NCI-H446 (cell line): Measurements from ENCODE around the gene AOPEP.

ENCODE experiments used
- DNase-seq, 2 experiments: peaks; one replicate each; lab custom pipeline; 2025; lab: John Stamatoyannopoulos, UW

The AOPEP gene

DNA sequence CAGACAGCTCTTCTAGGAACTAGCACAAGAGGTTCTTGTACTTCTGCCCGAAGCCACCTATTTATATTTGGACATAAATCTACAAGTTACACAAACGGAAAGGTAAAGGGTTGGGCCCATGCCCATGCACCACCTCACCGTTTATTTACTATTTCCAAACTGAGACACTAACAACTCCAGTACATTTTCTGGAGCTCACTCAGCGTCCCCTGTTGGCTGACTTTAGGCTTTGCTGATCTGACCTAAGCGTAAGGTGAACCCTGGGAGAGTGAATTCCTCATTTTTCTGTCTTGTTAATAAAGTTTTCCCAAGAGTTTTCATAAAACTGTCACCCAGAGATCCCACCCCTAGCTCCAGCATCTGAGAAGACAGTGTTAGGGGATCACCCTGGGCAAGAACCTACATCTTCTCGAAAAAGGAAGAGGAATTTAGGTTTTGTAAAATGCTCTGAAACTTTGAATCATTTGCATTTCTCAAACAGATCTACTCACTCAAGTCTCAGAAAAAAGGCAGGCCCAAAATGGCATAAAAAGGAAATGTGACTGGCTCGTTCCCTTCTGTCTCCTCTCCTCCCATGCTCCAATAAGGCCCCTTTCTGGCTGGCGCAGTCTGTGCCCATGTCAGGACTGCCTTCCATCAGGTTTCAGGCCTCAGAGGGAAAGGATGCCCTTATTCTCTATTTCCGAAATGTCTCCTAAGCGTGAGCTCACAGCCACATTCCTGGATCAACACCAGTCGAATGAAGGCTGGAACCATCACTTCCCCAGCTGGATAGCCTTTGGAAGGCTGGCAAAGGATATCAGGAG, 389.7 kb downstream of the AOPEP start:
- DNase-seq: no peak

DNA sequence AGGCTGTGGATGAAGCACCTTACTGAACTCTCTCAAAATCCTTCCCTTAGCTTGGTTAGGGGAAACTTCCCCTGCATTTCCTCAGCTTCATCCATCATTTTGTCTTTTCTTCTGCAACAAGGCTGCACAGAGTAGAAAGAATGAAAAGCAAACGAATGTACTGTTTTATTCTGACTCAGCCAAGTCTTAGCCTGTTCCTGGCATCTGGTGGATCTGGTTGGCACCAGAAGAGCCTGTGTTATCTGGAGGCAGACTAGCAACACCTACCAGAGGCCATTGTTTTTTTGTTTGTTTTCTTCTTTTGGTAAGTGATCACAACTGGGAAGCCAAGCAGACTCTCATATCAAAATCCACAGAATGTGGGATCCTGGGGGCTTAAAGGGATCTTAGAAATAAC, 390.3 kb downstream of the AOPEP start:
- no peak for DNase-seq

DNA sequence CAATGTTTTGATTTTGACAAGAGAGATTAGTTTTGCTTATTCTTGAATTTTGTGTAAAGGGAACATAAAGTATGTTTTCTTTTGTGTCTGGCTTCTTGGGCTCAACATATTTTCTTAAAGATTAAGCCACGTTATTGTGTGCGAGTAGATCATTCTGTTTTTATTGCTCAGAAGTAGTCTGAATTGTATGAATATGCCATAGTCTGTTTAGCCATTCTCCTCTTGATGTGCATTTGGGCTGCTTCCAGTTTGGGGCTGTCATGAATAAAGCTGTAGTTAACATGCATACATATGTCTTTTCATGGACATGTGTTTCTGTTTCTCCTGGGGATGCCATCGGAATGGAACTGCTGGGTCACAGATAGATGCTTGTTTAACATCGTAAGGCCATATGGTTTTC, 392.1 kb downstream of the AOPEP start:
- DNase-seq: no peak

DNA sequence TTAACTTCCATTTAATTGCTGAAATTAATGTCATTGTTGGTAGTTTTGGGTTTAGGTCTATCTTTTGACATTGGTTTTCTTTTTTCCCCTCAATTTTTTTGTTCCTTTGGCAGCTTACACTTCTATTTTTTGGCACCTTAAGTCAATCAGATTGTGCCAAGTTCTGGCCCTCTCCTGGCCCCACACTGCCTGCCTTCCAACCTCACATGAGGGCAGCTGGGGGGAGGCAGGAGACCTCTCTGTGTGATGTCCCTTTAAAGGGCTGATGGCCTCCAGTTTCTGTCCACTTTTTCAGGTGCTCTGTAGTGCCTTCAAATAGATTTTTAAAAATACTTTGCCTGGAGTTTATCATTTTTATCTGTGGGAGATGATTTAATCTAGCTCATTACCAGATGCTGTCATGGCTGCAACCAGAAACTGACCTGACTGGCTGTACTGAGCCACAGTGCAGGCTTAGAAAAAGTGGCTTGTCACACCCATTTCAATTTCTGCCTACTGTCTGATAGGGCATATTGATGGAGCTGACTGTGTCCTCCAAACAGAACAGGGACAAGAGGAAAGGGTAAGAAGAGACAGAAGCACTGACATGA, 394.4 kb downstream of the AOPEP start:
- peak in 1 of 2 experiments; percentile 6 for DNase-seq

DNA sequence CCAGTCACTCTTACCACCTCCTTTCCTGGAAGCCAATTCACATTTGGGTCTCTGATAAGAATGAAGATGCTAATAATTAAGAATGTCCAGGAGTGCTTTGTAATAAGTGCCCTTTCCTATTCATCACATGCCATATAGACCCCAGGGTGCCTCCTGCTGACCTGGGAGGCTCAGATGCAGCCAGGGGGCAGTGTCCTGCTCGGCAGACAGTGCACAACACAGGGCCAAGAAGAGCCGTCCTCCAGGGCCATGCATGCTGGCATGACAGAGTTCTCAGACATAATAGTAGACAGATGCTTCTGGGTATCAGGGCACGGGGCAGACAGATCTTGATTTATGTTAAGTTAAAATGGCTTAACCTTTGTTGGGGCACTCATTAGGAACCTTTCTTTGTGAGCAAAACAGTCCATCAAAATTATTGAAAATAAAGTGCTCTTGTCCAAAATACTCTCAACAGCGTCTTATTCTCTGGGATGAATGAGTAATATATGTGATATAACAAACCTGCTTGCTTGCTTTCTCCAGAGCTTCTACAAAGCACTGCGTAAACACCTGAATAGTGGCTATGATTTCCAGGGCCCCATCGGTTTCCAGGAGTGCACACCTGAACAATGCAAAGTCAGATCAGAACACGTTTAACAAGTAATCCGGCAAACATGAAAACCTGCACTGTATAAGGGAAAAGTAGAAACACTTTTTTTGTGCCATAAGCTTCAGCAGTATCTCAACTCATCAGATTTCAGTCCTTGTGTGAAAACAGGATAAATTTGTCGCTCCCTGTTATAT, 398.3 kb downstream of the AOPEP start:
- no peak for DNase-seq

DNA sequence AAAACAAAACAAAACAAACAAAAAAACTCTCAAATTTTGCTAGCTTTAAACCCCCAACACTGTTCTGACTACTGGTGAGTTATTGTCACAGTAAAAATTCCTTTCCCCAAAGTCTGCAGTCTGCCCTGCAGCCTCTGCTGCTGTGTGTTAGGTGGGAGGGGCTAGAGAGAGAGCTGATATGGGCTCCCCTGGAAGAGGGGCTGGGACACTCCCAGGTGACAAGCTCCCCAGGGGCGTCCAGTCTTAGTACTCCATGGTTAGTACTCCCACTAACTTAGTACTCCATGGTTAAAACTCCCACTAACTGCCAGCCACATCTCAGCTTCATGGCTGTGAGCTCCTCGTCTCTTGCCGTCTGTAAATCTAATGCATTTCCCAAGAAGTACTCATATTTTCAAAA, 399.2 kb downstream of the AOPEP start:
- no peak for DNase-seq

DNA sequence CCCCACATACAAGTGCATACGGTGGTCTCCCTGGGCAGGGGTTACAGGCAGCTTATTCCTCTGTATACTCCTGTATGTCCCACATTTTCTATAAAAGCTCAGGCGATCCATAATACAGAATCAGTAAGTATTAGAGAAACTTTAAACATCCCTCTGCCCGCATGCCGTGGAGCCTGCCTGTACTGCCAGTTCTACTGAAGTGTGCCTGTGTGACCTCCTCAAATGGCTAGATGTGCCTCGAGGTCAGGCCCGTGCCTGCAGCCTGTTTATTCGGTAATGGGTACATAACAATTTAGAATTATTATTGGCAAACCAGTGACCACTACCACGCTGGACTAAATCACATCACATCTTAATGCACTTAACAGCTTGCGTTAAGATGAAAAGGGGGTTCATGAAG, 400.2 kb downstream of the AOPEP start:
- no peak for DNase-seq

DNA sequence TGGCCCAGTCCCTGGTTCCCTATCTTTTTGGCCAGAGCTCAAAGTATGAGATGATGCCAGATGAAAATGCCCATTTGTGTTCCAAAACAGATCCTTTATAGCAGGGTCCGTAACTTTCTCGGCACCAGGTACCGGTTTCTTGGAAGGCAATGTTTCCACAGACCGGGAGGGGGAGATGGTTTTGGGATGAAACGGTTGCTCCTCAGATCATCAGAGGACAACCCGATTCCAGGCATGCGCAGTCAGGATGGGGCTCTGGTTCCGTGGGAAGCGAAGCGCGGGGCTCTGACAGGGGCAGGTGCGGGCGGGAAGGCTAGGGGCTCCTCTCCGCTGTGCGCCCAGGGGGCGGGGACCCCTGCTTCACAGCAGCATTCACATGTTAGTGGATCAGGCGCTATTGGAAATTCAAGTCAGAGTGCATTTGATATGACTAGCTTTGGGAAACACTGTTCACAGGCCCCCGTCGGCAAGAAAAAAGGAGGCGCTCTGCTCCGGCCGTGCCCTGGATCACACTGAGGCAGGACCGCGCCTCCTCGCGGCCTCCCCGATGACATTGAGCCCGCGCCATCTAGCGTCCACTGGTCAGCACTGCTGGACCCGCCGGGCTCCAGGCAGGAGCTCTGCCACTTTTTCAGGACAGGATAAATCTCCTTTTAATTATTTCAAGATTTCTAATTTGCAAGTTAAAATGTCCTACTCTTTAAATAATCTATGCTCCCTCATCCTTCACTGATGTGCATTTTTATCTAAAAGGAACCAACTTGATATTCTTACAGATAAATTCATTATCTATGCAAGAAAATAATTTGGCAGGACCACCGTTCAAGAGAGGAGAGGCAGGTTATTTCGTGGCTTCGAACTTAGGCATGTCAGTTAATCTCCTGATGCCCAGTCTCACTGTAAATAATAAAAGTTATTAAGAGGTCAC, 401.0 kb downstream of the AOPEP start:
- DNase-seq: no peak

DNA sequence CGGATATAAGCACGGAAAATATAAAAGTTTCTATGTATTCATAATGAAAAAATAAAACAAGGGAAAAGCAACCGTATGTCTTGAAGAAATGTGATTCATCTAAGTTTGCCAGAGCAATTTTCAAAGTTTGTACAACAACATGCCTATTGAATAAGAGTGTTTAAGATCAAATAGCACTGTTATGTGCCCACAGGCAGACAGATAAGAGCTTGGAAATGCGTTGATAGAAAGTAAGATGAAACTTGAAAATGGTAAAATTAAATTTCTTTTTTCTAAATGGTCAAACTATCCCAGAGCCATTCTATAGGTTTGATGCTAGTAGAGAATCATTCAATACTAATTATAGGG, 401.7 kb downstream of the AOPEP start:
- no peak for DNase-seq

DNA sequence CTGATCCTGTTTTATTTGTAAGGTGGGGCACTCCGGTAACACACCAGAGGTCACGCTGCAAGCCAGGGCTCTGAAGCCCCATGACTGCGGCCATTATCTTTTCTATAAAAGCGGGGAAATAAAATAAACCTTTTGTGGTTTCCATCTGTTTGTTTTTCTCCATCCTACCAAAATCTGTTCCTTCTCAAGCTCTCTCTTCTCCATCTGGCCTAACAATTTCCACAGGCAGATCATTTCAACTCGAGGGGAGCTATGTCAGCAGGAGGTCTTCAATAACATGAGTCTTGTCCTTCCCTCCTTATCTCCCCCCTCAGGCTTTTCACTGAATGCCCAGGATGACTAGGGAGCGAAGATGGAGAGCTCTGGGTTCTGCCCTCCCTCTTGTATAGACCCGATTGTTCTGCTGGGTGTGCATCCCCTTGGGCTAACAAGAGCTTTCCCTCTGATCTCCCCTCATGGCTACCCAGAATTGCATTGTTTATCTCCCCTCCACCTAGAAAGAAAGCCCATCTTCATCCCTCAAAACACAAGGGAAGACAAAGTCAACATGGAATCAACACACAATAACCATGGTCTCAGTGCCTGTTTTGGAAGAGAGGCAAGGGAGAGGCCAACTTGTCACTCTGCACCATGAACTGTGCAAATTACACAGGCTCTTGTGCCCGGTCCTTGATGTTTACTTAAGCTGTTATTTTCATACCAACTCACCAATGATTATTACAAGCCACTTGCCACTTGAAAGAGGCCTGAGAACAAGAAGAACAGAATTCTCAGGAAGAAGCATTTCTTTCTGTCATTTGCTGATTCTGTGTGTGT, 403.2 kb downstream of the AOPEP start:
- DNase-seq: peak in 1 of 2 experiments; percentile 1

DNA sequence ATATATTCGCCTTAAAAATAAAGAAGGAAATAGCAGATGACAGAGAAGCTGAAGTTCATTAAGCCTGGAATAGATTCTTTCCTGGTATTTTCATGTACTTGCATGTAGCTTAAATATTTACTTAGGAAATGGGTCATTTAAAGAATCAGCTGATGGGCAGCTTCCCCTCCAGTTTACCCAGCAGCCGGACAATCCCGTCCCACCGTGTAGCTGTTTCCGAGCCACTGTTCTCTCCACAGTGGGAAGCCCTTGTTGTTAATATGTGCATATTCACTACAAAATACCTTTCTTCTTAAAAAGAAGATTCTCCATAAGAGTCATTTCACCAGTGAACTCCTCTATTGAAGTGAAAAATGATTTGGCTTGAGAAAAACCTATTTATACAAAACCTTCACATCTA, 404.0 kb downstream of the AOPEP start:
- DNase-seq: no peak

DNA sequence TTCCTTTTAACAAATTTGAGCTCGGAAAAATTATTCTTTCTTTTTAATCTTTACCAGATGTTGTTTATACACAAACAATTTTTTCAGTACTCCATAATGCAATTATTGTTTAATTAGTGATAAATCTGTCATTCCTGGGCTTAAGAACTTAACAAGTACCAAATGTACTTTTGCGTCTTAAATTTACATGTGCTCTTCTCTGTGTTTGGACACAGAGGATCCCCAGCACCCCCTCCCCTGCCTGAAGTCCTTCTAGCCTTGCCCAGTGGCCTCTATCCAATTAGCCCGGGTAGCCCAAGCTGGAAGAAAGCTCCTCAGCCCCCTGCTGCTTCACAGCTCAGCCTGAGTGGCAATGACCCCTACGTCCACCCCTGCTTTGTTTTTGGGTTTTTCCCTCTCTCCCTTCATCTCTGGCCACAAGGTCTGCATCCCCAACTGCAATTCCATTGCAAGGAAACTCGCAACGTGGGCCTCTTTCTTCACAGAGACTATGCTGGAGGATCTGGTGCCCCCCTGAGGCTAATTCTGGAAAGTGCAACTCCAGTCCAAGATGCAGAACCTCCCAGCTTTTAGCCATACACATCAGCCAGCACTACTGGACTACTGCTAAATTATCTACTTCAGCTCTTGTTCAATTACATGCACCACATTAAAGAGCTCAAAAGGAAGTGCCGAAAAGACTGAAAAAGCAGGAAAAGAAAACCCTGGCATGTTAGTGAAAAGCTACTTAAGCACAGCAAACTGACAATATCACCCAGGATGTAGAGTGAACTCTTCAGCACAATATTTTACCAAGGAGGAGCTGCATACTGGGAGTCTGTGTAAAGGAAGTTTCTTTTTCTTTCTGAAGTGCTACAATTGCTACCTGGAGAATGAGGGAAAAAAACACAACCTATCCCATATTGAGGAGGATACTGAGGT, 404.8 kb downstream of the AOPEP start:
- peak in 1 of 2 experiments; percentile 57 for DNase-seq

DNA sequence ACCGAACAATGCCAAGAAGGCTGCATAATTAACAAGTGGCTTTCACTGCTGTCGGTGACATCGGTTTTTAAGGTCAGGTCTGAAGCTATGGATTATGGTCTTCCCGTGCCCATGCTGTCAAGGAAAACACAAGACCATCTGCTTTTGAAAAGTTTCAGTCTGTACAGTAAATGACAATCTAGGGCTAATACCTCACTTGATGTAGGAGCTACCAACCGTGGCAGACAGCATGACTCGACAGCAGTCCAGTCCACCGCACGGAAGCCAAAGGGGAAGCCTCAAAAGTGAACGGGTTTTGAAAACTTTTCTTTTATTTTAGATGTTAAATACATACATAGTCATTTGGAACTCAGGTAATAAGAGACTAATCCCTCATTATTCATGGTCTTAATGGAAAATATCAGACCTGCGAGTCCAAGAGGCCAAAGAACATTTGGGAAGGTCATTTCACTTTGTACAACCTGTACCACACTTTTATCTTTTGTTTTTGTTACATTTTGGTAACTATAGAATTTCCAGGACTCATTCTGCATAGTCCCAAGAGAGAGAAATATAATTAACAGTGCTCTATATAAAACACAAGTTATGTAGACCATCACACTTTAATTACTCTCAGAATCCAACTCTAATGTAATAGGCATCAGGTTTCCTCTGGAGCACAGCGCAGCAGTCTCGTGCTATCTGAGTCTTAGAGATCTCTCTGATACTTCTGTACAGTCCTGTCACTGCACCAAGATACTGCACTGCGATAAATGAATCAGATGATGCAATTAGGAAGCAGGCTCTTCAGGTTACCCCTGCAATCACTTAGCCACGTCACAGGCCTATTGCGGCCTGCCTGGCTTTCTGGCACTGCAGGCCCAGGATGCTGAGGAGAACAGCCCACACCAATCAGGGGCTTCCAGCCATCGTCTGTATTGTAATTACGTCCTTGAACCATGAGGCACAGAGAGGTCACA, 406.1 kb downstream of the AOPEP start:
- DNase-seq: no peak

DNA sequence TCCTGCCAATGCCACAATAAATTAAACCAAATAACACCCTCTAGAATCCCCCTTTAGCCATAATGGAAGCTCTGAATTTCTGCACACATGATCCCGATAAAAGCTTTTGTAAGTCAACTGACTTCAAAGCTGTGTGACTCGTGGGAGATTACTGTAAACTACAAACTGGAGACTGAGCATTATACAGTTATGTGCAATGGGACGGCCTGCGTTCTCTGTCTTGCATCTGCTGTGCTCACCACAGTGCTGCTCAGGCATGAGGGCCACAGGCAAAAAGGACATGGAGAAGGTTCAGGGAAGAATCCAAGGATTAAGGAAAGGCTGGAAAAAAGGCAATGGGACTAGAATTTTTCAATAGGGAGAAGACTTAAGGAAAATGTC, 406.8 kb downstream of the AOPEP start:
- no peak for DNase-seq

DNA sequence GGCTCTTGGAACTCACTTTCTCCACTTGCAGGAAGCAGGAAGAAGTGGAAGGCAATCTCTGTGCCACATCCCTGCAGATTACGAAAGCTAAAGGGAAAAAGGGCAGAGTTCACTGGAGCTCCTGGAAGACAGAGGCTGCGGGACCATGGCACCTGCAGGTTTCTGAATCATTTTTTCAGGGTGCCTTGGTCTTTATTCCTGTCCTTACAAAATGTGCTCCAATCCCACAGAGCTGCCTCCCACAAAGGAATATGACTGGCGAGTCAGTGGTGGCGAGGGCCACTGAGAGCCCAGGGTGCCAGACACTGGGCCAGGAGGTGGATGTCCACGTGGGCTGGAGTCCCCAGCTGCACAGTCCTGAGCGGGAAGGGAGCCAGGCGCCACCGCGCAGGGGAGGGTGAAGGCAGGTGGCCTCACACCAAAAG, 408.0 kb downstream of the AOPEP start:
- DNase-seq: no peak

DNA sequence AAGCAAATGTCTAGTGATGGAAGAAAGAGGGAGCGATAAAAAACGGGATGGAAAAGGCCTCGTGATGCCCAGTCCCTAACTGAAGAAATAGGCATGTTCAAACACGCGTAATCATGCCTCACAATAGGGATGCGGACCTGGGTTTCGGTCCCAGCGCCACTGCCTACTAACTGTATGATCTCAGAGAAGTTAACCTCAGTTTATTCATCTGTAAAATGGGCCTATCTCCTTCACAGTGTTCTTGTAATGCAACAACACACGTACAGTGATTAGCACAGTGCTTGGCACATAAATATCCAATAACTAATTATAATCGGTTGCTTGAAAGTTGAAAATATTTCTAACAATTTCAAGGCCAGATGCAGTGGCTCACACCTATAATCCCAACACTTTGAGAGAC, 409.3 kb downstream of the AOPEP start:
- no peak for DNase-seq
